Peyer's patch (tissue), 4 donors: ENCODE data around the gene ARHGEF12. TPM values are rescaled to one million over a fixed set of nuclear protein-coding genes. Genes with fewer than 3 reads are reported as not detected.

ENCODE experiments used
- DNase-seq, 3 donors: peaks; one replicate each; pipeline ENCODE4 v3.0.0-alpha.2; 2017 to 2019
- H3K27ac ChIP-seq, 4 donors: fragments of 200-600 bp; sonication (generic); one replicate each; pipeline ENCODE4 v1.5.1; 2016 to 2019
- H3K27me3 ChIP-seq, 2 donors: fragments of 200-600 bp; sonication (generic); one replicate each; pipeline ENCODE4 v1.5.1; 2019
- H3K36me3 ChIP-seq, 3 donors: fragments of 200-600 bp; sonication (generic); one replicate each; pipeline ENCODE4 v1.5.1; 2016 to 2019
- H3K4me1 ChIP-seq, 4 donors: fragments of 200-600 bp; sonication (generic); one replicate each; pipeline ENCODE4 v1.5.1; 2016 to 2019
- H3K4me3 ChIP-seq, 4 donors: fragments of 200-600 bp; sonication (generic); 1 replicate in 3 of 4; 2 replicates in 1 of 4; pipeline ENCODE4 v1.5.1; 2016 to 2019; ENCODE audit warnings: mild to moderate bottlenecking in 1 of 4
- H3K9me3 ChIP-seq, 4 donors: fragments of 200-600 bp; sonication (generic); one replicate each; pipeline ENCODE4 v1.5.1; 2016 to 2019; ENCODE audit warnings: mild to moderate bottlenecking in 1 of 4
- POLR2A ChIP-seq, 2 donors: fragments of 450-650 bp; IDR thresholded peaks; one replicate each; pipeline ENCODE4 v1.5.1; 2017; ENCODE audit warnings: antibody characterized with exemption in 2 of 2, mild to moderate bottlenecking in 2 of 2, moderate library complexity in 2 of 2
- total RNA-seq, 4 donors: library from RNA; depleted of rRNA; stranded (reverse); fragments of >200 nt; gene quantifications; one replicate each; pipeline ENCODE4 v1.1.0, GENCODE V29; 2016
- TF ChIP-seq, protein P1 (sequence below), 6 experiments: fragments of 450-650 bp in 4 of 6; fragments of 200-600 bp in 2 of 6; sonication (generic) in 1 of 6; IDR thresholded peaks; one replicate each; pipeline ENCODE4 v1.5.1; 2017 to 2019; ENCODE audit warnings: antibody characterized with exemption in 6 of 6, mild to moderate bottlenecking in 3 of 6, moderate library complexity in 1 of 6

ARHGEF12 gene
- total RNA-seq, 4 donors from 2014 or later, result 102 to 122 (median 107) TPM

DNA sequence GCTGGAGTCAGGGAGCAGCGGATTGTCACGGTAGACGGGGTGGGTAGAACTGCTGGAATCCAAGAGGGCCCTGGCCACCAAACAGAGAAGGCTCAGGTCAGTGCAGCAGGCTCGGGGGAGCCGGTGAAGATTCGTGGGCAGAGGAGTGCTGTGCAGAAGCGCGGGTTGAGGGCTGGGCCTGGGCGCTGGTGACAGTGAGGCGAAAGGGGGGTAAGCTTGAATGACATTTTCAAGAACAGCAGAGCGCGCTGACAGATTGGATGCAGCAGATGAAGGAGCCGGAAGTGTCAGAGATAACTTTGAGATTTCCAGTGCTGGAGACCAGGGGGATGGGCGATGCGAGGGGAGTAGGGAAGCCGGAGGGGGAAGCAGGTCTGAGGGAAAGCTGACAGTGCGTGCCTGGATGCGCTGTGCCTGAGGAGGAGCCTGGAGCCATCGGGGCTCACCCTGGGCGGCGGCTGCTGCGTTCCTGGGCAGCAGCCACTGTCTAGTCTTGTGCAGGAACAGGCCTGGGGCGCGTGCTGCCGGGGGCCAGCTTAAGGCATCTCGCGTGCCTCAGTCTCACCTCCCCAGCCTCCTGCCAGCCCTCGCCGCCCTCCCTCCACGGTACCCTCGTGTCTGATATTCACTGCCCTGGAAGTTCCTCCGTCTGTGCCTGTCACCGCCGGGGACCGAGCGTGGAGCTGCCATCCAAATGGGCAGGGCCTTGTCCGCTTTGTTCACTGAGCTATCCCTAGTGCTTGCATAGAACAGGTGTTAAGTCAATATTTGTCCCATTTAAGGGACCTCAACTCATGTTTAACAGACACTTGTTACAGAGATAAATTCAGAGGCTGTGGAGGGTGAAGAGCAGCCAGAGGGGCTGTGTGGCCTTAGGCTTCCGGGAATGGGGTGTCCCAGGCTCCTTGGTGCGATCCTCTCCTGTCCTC lies 180.5 kb downstream of the ARHGEF12 start:
- H3K4me1 ChIP-seq, result peaks cover 0 to 3% (median 1%) of the 10 kb centered on the region in 4 donors
- TF ChIP-seq, protein P1, sequence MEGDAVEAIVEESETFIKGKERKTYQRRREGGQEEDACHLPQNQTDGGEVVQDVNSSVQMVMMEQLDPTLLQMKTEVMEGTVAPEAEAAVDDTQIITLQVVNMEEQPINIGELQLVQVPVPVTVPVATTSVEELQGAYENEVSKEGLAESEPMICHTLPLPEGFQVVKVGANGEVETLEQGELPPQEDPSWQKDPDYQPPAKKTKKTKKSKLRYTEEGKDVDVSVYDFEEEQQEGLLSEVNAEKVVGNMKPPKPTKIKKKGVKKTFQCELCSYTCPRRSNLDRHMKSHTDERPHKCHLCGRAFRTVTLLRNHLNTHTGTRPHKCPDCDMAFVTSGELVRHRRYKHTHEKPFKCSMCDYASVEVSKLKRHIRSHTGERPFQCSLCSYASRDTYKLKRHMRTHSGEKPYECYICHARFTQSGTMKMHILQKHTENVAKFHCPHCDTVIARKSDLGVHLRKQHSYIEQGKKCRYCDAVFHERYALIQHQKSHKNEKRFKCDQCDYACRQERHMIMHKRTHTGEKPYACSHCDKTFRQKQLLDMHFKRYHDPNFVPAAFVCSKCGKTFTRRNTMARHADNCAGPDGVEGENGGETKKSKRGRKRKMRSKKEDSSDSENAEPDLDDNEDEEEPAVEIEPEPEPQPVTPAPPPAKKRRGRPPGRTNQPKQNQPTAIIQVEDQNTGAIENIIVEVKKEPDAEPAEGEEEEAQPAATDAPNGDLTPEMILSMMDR (IDR thresholded peaks at IDR 0.05), result no peak
- TF ChIP-seq POLR2A (IDR thresholded peaks at IDR 0.05), result no peak
- H3K4me3 ChIP-seq, result no peak overlapping the region
- no peaks in the 10 kb centered on the region for H3K9me3 ChIP-seq
- H3K36me3 ChIP-seq, result no peaks in the 10 kb centered on the region
- H3K27ac ChIP-seq, result no peak overlapping the region
- no peak for DNase-seq
- peaks cover 0 to 8% of the 10 kb centered on the region in 2 donors for H3K27me3 ChIP-seq

DNA sequence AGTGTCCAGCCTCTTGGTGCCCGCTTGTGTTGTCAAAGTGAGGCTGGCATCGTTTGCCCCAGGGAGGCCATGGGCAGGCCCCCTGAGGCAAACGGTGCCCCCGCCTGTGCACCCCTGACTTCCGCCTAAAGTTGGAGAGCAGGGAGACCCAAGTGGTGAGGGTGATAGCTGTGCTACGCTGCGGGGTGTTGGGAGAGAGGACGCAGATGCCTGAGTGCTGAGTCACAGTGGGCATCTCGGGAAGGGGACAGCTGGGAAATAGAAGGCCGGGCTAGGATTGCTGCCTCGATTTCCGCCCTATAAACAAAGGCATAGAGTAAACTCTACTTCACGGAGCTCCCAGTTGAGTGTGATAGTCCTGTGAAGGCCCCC lies 181.2 kb downstream of the ARHGEF12 start:
- Histone ChIP-seq H3K4me1 (no peaks in the 10 kb centered on the region), H3K9me3 (no peaks in the 10 kb centered on the region), H3K36me3 (no peaks in the 10 kb centered on the region), H3K4me3 (no peak overlapping the region), H3K27me3 (peaks cover 0 to 1% of the 10 kb centered on the region in 2 donors), H3K27ac (no peak overlapping the region)
- DNase-seq, result no peak
- TF ChIP-seq POLR2A (IDR thresholded peaks at IDR 0.05), result no peak
- TF ChIP-seq, protein P1 (IDR thresholded peaks at IDR 0.05), result no peak

DNA sequence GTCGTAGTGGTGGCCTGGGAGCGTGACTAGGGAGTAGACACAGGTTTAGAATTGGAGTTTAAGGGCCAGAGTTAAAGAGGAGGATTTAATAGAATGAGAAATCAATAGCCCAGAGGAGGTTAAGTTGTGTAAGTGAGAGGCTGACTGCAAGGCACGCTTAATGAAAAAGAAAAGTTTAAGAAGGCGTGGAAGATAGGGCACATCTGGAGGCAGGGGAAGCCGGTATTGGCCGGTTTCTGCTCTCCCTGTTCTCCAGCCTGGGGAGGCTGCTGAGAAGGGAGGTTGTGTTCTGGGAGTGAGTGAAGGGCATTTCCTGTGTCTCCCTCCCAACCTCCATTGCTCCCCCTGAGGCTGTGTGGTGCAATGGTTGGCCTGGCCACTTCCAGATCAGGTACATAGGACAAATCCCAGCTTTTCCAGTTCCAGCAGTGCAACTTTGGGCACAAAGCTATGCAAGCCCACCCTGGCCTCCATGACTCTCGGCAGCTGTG lies 181.6 kb downstream of the ARHGEF12 start:
- no peak overlapping the region for H3K27ac ChIP-seq
- no peaks in the 10 kb centered on the region for H3K27me3 ChIP-seq
- DNase-seq, result no peak
- no peak for TF ChIP-seq POLR2A (IDR thresholded peaks at IDR 0.05)
- TF ChIP-seq, protein P1 (IDR thresholded peaks at IDR 0.05), result no peak
- no peaks in the 10 kb centered on the region for H3K9me3 ChIP-seq
- H3K4me1 ChIP-seq, result no peaks in the 10 kb centered on the region
- no peaks in the 10 kb centered on the region for H3K36me3 ChIP-seq
- H3K4me3 ChIP-seq, result no peak overlapping the region

DNA sequence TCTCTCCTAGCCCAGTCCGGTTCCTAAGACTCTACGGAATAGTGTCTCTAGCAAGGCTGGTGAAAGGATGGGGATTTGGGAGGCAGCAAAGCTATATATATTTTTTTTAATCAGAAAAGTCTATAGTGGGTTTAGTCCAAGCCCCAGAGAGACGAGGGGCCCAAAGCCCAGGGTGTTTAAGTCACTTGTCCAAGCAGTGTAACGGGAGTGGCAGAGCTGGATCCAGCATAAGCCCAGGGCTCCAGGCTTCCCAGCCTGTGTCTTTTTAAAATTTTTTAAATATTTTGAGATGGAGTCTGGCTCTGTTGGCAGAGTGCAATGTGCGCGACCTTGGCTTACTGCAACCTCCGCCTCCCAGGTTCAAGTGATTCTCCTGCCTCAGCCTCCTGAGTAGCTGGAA lies 182.1 kb downstream of the ARHGEF12 start:
- TF ChIP-seq, protein P1 (IDR thresholded peaks at IDR 0.05), result no peak
- TF ChIP-seq POLR2A (IDR thresholded peaks at IDR 0.05), result no peak
- Histone ChIP-seq H3K9me3 (no peaks in the 10 kb centered on the region), H3K27ac (no peak overlapping the region), H3K4me1 (no peaks in the 10 kb centered on the region), H3K36me3 (no peaks in the 10 kb centered on the region), H3K27me3 (no peaks in the 10 kb centered on the region), H3K4me3 (no peak overlapping the region)
- no peak for DNase-seq

DNA sequence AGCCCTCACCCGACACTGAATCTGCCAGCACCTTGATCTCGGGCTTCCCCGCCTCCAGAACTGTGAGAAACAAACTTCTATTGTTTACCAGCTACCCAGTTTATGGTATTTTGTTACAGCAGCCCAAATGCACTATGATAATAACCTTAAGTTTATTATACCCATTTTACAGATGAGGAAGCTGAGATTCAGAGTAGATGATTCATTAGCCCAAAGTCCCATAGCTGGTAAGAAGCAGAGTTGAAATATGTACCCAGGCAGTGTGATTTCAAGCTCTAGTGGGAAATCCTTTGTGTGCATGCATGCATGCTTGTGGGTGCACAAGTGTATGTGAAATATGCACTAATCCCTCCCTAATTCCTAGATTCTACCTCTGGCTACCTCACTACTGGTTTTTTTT lies 183.3 kb downstream of the ARHGEF12 start:
- H3K4me3 ChIP-seq, result no peak overlapping the region
- H3K9me3 ChIP-seq, result no peaks in the 10 kb centered on the region
- DNase-seq, result no peak
- no peaks in the 10 kb centered on the region for H3K27me3 ChIP-seq
- no peaks in the 10 kb centered on the region for H3K36me3 ChIP-seq
- TF ChIP-seq, protein P1 (IDR thresholded peaks at IDR 0.05), result no peak
- TF ChIP-seq POLR2A (IDR thresholded peaks at IDR 0.05), result no peak
- no peaks in the 10 kb centered on the region for H3K4me1 ChIP-seq
- H3K27ac ChIP-seq, result no peak overlapping the region
